ENCODE data around the gene LRRC40.

DNA sequence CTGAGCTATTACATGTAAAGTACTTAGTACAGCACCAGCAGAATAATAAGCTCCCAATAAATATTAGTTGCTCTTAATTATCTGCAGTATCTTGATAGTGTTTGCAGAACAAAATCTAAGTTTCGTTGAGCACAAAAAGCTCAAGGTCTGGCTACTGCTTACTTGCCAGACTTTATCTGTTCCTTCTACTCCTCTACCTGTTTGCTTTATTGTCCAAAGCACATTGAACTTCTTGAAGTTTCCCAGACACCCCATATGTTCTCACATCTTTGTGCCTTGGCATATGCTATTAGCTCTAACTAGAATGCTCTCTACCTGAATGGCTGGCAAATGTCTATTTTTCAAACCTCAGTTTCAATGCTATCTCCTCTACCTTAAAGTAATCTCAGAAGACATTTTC, 54.9 kb downstream of the LRRC40 start:
- TF ChIP-seq, protein P1, sequence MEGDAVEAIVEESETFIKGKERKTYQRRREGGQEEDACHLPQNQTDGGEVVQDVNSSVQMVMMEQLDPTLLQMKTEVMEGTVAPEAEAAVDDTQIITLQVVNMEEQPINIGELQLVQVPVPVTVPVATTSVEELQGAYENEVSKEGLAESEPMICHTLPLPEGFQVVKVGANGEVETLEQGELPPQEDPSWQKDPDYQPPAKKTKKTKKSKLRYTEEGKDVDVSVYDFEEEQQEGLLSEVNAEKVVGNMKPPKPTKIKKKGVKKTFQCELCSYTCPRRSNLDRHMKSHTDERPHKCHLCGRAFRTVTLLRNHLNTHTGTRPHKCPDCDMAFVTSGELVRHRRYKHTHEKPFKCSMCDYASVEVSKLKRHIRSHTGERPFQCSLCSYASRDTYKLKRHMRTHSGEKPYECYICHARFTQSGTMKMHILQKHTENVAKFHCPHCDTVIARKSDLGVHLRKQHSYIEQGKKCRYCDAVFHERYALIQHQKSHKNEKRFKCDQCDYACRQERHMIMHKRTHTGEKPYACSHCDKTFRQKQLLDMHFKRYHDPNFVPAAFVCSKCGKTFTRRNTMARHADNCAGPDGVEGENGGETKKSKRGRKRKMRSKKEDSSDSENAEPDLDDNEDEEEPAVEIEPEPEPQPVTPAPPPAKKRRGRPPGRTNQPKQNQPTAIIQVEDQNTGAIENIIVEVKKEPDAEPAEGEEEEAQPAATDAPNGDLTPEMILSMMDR (IDR thresholded peaks at IDR 0.05; ENCODE audit: low read depth, low read length), result no peak
- no peak for TF ChIP-seq POLR2A (IDR thresholded peaks at IDR 0.05; ENCODE audit: extremely low read depth, insufficient read length)

Measured in NB4 (cell line).